H1 (cell line): ENCODE results near the gene DLST. TPM values are rescaled to one million over a fixed set of nuclear protein-coding genes. Genes with fewer than 3 reads are reported as not detected.

ENCODE experiments used
- ATF2 ChIP-seq: IDR thresholded peaks from 2 replicates; pipeline ENCODE4 v1.6.1; 2012; ENCODE audit warnings: low read length, inconsistent platforms
- GTF2F1 ChIP-seq: IDR thresholded peaks from 2 replicates; pipeline ENCODE4 v1.6.1; 2012; ENCODE audit warnings: low read depth, low read length, improper control_type of control experiment, borderline replicate concordance
- USF2 ChIP-seq: IDR thresholded peaks from 2 replicates; pipeline ENCODE4 v1.6.1; 2011; ENCODE audit warnings: low read length, improper control_type of control experiment
- polyA plus RNA-seq, 7 experiments: library from polyadenylated mRNA; depleted of rRNA in 3 of 7; stranded (reverse) in 5 of 7; unstranded in 2 of 7; fragments of >200 nt in 5 of 7; fragments of 200-250 nt in 2 of 7; gene quantifications; 1 replicate in 5 of 7; 2 replicates in 1 of 7; 4 replicates in 1 of 7; pipeline versions ENCODE4 v1.2.1 to v1.2.3, GENCODE V29; 2011 to 2013; ENCODE audit warnings: missing spikeins in 2 of 7, mixed read lengths in 2 of 7
- total RNA-seq: library from RNA; stranded (reverse); fragmentation: NEBNext Ultra II Directional; extraction: Animal tissue kit (Norgen Biotek cat#: 25700); gene quantifications from 2 replicates; pipeline ENCODE4 v1.2.1, GENCODE V29; 2021
- TF ChIP-seq, protein P1 (sequence below): IDR thresholded peaks from 2 replicates; pipeline ENCODE4 v1.6.1; 2011; ENCODE audit warnings: low read depth, mild to moderate bottlenecking, low read length; ENCODE audit not compliant: insufficient read depth

Gene DLST
- total and polyA plus RNA-seq, 2 of the 8 experiments (the other 6 are each of a cell fraction or from before 2014, with no cell fraction given), result 96.5 to 117 TPM

GRCh38 chr14:74948228-74949175 lies 66.8 kb downstream of the DLST start (continued):
- TF ChIP-seq ATF2 (no peak), USF2 (no peak), GTF2F1 (no peak)
- TF ChIP-seq, protein P1, sequence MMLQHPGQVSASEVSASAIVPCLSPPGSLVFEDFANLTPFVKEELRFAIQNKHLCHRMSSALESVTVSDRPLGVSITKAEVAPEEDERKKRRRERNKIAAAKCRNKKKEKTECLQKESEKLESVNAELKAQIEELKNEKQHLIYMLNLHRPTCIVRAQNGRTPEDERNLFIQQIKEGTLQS, result no peak
- TF ChIP-seq, all 59 proteins: peak for 0
